Measurements from ENCODE around the gene CD209.
"Not testable (repeated sequence)": the region's sequence is repeated elsewhere in the genome, so short reads cannot be mapped to it uniquely, and the experiment has no call there.

The CD209 gene

GRCh38 chr19:7746903-7747884 lies at the start of gene CD209:
TSS of gene CD209 (minus strand) at chr19:7747534. CDS start at chr19:7747511, 23 bp downstream.
- no peak for DNase-seq

GRCh38 chr19:7795555-7796161 lies 48.3 kb upstream of the CD209 start:
- peak; percentile 93 for DNase-seq

- no peak for DNase-seq
Observed at GRCh38 chr19:7793493-7793892, 46.2 kb upstream of the CD209 start.

GRCh38 chr19:7792701-7793100 lies 45.4 kb upstream of the CD209 start:
- not testable (repeated sequence) for DNase-seq

DNA sequence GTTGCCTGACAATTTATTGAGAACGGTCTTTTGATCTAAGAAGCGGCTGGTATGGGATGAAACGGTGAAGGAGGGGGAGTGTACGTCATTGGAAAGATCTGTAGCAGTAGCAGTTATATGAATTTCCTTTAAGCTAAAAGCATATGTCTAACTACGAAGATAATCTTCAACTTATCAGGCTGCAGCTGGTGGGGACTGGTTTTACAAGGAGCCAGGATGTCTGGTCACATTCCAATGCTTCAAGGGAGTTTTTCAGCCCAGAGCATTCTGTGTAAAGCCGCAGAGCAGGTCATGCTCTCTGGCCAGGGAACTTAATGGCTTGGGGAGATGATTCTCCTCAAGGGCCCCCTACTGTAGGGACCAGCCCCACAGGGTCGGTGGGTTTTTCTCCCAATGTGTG lies 44.9 kb upstream of the CD209 start:
- DNase-seq = no peak

DNA sequence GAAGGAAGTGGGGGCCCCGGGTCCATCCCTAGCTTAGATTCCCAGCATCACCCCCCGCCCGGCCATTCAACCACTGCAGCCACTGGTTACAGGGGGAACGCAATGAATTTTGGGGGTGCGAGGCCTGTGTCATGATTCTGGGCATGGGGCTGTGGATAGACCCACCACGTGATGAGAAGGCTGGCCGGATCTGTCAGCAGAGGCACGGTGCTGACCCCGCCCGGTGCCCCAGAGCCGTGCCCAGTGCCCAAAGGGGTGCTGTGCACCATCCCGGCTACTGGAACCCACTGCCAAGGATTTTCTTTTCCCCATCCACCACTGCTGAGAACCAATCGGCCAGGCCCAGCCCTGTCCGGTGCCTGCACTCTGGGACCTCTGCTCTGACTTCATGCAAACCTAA lies 43.1 kb upstream of the CD209 start:
- DNase-seq = no peak

DNA sequence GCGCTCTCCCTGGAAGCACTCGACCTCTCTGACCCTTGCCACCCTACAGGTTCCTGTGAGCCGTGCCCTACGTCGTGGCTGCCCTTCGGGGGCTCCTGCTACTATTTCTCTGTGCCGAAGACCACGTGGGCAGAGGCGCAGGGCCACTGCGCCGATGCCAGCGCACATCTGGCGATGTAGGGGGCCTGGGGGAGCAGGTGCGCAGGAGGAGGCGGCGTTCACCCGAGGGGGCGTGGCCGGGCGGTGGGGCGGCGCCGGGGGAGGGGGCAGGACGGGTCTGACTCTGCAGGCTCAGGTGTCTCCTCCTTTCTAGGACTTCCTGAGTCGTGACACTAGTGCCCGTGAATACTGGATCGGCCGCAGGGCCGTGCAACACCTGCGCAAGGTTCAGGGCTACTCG lies 42.1 kb upstream of the CD209 start:
- DNase-seq = peak; percentile 50

DNA sequence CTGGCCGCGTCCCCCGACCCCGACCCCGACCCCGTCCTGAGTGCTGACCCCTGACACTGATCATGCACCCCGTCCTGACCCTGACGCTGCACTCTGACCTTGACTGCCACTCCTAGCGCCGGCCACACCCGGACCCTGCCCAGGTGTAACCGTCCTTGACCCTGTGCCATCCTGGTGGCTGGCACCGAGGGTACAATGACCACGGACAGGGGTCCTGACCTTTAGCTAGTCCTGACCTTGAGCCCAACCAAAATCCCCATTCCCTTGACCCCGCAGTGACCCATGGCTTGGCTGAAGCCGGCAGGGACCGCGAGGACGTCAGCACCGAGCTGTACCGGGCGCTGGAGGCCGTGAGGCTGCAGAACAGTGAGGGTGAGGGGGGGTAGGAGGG lies 41.6 kb upstream of the CD209 start:
- DNase-seq = no peak

DNA sequence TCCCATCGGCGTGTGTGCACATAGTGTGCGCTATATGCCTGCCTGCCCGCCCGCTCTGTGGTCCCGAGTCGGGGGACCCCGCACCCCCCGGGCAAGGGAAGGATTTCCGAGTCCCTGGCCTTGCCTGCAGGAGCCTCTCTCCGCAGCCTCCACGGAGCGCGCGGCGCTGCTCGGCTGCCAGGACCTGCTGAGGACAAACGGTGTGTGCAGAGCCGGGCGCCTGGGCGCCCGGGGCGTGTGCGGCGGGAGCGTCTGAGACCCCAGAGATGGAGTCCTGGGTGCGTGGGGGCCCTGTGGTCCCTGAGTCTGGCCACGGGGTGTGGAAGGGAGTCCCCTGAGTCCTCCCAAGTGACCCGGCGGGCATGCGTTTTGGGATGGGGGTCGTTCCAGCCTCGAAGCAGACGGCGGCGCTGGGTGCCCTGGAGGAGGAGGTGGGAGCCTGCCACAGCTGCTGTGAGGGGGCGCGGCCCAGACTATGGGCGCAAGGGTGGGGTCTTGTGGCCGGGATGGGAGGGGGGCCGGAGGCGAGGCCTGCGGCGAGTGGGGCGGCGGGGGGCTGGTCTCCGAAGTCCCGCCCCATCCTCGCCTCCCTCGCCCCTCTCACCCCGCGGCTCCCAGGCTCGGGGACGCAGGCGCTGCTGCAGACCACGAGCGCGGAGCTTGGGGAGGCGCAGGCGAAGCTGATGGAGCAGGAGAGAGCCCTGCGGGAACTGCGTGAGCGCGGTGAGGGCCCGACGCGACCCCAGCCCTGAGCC lies 41.0 kb upstream of the CD209 start:
- no peak for DNase-seq

DNA sequence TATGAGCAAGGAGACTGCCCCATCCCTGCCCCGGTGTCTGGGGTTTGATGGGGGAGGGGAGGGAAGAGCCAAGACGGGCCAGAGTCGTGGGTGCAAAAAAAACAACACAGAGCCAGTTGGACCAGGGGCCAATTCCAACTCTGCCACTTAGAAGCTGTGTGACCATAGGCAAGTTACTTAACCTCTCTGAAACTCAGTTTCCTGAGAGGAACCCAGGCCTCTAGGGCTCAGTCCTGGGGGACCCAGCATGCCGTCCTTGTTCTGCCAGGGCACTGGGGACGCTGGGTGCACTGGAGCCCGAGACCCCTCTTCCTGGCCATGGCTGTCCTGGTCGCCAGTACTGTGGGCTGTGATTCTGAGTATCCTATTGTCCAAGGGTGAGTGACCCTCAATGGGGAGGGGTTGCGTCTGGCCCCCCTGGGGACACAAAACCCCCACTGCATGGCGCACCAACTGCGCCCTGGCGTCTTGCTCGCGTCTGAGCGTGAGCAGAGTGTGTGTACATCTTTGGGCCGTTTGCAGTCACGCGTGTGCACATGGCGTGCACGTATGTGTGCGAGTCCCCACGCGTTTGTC lies 40.4 kb upstream of the CD209 start:
- DNase-seq = no peak

DNA sequence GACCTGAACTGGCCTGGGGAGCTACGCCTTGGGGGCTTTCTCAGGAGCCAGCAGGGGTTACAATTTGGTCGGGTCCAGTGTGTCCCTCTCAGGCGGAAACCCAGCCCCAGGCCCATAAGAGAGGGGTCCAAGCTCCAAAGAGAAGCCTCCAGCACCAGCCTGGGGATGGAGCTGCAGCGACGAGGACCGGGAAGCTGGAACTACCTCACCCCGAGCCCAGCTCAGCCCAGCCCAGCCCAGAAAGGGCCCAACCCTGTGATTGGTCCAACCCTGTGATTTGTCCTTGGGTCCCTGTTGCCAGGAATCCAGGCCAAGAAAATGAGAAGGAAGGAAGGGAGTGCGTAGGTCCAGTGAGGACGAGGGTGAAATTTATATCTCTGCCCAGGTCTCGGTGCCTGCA lies 39.8 kb upstream of the CD209 start:
- no peak for DNase-seq

DNA sequence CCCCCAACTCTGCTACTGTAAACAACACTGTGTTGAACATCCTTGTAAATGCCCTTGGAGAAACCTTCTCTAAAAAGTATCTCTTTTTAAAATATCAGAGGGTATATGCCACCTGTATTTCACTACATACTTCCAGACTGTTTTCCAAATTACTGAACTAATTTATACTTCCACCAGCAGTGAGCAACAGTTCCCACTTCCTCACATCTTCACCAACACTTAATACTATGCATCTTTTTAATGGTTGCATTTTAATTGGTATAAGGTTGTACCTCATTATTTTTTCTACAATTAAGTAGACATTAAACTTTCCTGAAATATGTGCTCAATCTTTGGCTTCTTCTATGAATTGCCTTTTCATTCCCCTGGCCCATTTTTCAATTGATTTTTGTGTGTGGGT lies 37.5 kb upstream of the CD209 start:
- DNase-seq = no peak

DNA sequence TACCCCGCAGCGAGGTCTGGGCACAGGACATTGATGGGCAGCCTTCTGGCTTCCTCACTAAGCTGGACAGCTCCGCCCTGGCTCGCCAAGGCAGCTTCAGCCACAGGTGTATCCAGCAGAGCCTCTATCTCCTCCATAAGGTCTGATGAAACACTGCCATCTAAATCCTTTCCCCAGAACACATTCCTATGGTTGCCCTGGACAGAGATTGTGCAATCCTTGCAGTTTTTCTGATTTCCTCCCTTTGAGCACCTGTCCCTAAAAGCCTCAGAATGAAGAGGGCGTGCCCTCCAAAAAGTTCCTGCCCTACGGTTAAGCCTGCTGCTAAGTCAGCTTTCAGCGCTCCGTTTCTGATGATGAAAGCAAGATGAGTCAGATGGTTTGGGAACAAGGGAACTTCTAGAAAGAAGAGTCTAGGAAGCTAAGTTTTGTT lies 36.7 kb upstream of the CD209 start:
- no peak for DNase-seq

GRCh38 chr19:7781157-7781556 lies 33.8 kb upstream of the CD209 start:
- DNase-seq = no peak

- DNase-seq = no peak
Observed at GRCh38 chr19:7779631-7780486, 32.5 kb upstream of the CD209 start.

DNA sequence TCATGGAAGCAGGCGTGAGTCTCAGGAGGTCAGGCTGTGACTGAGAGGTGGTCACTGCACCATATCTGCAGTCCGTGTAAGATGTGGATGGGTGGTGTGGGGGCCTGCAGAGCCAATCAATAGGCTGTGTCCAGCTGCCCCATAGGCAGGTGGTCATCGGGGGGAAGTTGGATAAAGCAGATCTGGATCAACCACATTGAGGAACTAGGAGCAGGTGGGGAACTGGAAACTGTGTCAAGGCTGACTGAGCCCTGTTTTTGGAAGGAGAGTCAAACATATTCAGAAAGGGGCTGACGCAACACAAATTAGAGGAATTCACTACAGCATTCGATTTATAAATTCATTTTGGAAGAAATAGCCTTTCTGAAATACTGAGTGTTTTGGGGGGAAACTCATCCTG lies 30.7 kb upstream of the CD209 start:
- DNase-seq = no peak

DNA sequence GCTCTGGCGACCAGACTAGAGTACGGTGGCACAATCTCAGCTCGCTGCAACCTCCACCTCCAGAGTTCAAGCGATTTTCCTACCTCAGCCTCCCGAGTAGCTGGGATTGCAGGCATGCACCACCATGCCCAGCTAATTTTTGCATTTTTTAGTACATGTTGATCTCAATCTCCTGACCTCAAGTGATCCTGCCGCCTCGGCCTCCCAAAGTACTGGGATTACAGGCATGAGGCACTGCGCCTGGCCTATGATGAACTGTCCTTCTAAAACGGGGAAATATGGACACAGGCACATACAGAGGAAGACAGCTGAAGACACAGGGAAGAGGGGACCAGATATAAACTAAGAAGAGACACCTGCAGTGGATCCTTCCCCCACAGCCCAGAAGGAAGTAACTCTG lies 28.4 kb upstream of the CD209 start:
- DNase-seq = no peak

- no peak for DNase-seq
Observed at GRCh38 chr19:7773841-7774240, 26.5 kb upstream of the CD209 start.

DNA sequence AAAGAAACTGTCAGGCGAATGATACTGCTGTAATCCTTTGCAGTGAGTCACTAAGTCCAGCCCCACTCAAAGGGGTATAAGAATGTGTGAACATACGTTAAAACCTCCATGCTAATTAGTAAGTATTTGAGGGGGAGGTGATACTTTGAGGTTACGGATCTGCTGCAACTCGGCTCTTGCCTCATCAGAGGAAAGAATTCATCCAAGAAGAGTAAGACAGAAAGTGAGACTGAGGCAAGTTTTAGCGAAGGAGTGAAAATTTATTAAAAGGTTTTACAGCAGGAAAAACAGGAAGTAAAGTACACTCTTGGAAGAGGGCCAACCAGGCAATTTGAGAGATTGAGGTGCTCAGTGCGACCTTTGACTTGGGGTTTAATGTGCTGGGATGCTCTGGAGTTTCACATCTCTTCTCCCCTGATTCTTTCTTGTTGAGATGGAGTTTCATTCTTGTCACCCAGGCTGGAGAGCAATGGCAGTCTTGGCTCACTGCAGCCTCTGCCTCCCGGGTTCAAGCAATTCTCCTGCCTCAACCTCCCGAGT lies 25.5 kb upstream of the CD209 start:
- no peak for DNase-seq

GRCh38 chr19:7771072-7771471 lies 23.7 kb upstream of the CD209 start:
- DNase-seq = no peak

GRCh38 chr19:7769171-7769570 lies 21.8 kb upstream of the CD209 start:
- DNase-seq = no peak

GRCh38 chr19:7767487-7767886 lies 20.2 kb upstream of the CD209 start:
- DNase-seq = no peak
